B cell (primary cell): Measurements from ENCODE around the gene PGGHG. TPM values are rescaled to one million over a fixed set of nuclear protein-coding genes. Genes with fewer than 3 reads are reported as not detected.

Experiments
- ATAC-seq: fragments of 200-7000 bp; cut with Tn5 transposase; one replicate; pipeline ENCODE4 v1.10.0; 2021; ENCODE audit warnings: low read depth, mild to moderate bottlenecking, moderate number of reproducible peaks, moderate library complexity
- CTCF ChIA-PET: fragments of 350-600 bp; sonication (Branson Sonifier 250); formaldehyde crosslinking; loops from one replicate; lab custom pipeline; 2021; ENCODE audit warnings: antibody characterized with exemption, inconsistent platforms; lab: Charles Lee
- POLR2A ChIA-PET: fragments of 350-600 bp; sonication (Branson Sonifier 250); formaldehyde crosslinking; loops from one replicate; lab custom pipeline; 2021; ENCODE audit warnings: antibody characterized with exemption; lab: Charles Lee
- DNase-seq: peaks from one replicate; pipeline ENCODE4 v3.0.0; 2013
- H2AFZ ChIP-seq: 2 replicates; pipeline ENCODE4 v1.6.1; 2012; ENCODE audit warnings: mild to moderate bottlenecking, low read depth, low read length; ENCODE audit not compliant: insufficient read depth, poor library complexity, severe bottlenecking
- H3K27ac ChIP-seq, 2 donors: 1 replicate in 1 of 2; 2 replicates in 1 of 2; pipeline ENCODE4 v1.5.1; 2012 to 2013; ENCODE audit warnings: low read length in 2 of 2, mild to moderate bottlenecking in 2 of 2, moderate library complexity in 1 of 2
- H3K27me3 ChIP-seq, 4 experiments: fragments of 200-600 bp in 1 of 4; sonication (generic) in 1 of 4; replicated peaks in 1 of 4; 1 replicate in 2 of 4; 2 replicates in 2 of 4; pipeline versions ENCODE4 v1.6.1 to v1.7.0; 2013 to 2016; ENCODE audit warnings: low read length in 3 of 4, mild to moderate bottlenecking in 2 of 4, mixed read lengths in 1 of 4, moderate library complexity in 1 of 4; ENCODE audit not compliant: insufficient read depth in 4 of 4, control insufficient read depth in 3 of 4; ENCODE audit errors: control extremely low read depth in 1 of 4
- H3K36me3 ChIP-seq, 2 experiments: replicated peaks in 1 of 2; 1 replicate in 1 of 2; 2 replicates in 1 of 2; pipeline versions ENCODE4 v1.6.1 to v1.7.1; 2013; ENCODE audit warnings: low read length in 1 of 2; ENCODE audit not compliant: insufficient read depth in 2 of 2, control insufficient read depth in 1 of 2; ENCODE audit errors: control extremely low read depth in 1 of 2, extremely low read depth in 1 of 2
- H3K4me1 ChIP-seq, 2 donors: fragments of 200-600 bp in 1 of 2; sonication (generic) in 1 of 2; 1 replicate in 1 of 2; 2 replicates in 1 of 2; pipeline versions ENCODE4 v1.5.1 to v1.6.1; 2013 to 2017; ENCODE audit warnings: low read length in 2 of 2; ENCODE audit not compliant: control insufficient read depth in 2 of 2, insufficient read depth in 2 of 2
- H3K4me2 ChIP-seq: replicated peaks from 2 replicates; pipeline ENCODE3; 2012; ENCODE audit warnings: mild to moderate bottlenecking, low read depth, low read length; ENCODE audit not compliant: poor library complexity, severe bottlenecking
- H3K4me3 ChIP-seq, 5 experiments: fragments of 200-600 bp in 1 of 5; sonication (generic) in 1 of 5; 1 replicate in 3 of 5; 2 replicates in 2 of 5; pipeline versions ENCODE4 v1.5.1 to v1.7.0; 2011 to 2016; ENCODE audit warnings: low read length in 4 of 5, mild to moderate bottlenecking in 4 of 5, low read depth in 2 of 5, control low read depth in 1 of 5, moderate library complexity in 1 of 5; ENCODE audit not compliant: insufficient read depth in 1 of 5; ENCODE audit errors: control extremely low read depth in 1 of 5, extremely low read depth in 1 of 5
- H3K79me2 ChIP-seq: fragments of 200-600 bp; sonication (generic); one replicate; pipeline ENCODE4 v1.6.0; 2016; ENCODE audit warnings: low read length; ENCODE audit not compliant: control insufficient read depth, insufficient read depth
- H3K9ac ChIP-seq: fragments of 200-600 bp; sonication (generic); 2 replicates; pipeline ENCODE4 v1.6.1; 2017; ENCODE audit warnings: mild to moderate bottlenecking, low read length, moderate library complexity
- H3K9me3 ChIP-seq, 3 donors: one replicate each; pipeline versions ENCODE4 v1.6.1 to v1.7.1; 2013; ENCODE audit warnings: low read length in 2 of 3; ENCODE audit not compliant: control insufficient read depth in 2 of 3, insufficient read depth in 1 of 3; ENCODE audit errors: control extremely low read depth in 1 of 3
- H4K20me1 ChIP-seq: 2 replicates; pipeline ENCODE4 v1.6.0; 2012; ENCODE audit warnings: mild to moderate bottlenecking, low read length; ENCODE audit not compliant: insufficient read depth, control insufficient read depth, poor library complexity, severe bottlenecking
- H3K27ac Mint-ChIP-seq: one replicate; pipeline ENCODE4 v1.8.0; 2021; ENCODE audit warnings: mixed read lengths
- H3K27me3 Mint-ChIP-seq: one replicate; pipeline ENCODE4 v1.8.0; 2021; ENCODE audit warnings: mixed read lengths
- H3K4me1 Mint-ChIP-seq: one replicate; pipeline ENCODE4 v1.8.0; 2021; ENCODE audit warnings: mixed read lengths
- H3K4me3 Mint-ChIP-seq: one replicate; pipeline ENCODE4 v1.8.0; 2021; ENCODE audit warnings: mixed read lengths
- H3K9me3 Mint-ChIP-seq: one replicate; pipeline ENCODE4 v1.8.0; 2022; ENCODE audit warnings: mixed read lengths; ENCODE audit not compliant: insufficient read depth
- CTCF ChIP-seq: fragments of 200-600 bp; IDR thresholded peaks from one replicate; pipeline ENCODE4 v1.8.0; 2022; ENCODE audit warnings: antibody characterized with exemption, mild to moderate bottlenecking
- EZH2 ChIP-seq: IDR thresholded peaks from 2 replicates; pipeline ENCODE4 v1.6.1; 2012; ENCODE audit warnings: borderline replicate concordance, low read depth, mild to moderate bottlenecking, moderate library complexity, low read length; ENCODE audit not compliant: insufficient read depth, poor library complexity, severe bottlenecking
- WGBS: methylation state at CpG from one replicate; pipeline ENCODE4 v1.1.5; 2013; ENCODE audit warnings: missing lambda C conversion rate; ENCODE audit not compliant: insufficient coverage; 5-methylcytosine and 5-hydroxymethylcytosine counted together
- intact Hi-C: fragments of 100-400 bp; cut with micrococcal nuclease; formaldehyde crosslinking; loops from one replicate; pipeline ENCODE4 v1.10.0; 2022
- polyA plus RNA-seq: library from polyadenylated mRNA; depleted of rRNA; stranded (reverse); fragments of >200 nt; gene quantifications from 2 replicates; pipeline ENCODE4 v1.2.3, GENCODE V29; 2012
- total RNA-seq, 2 donors: library from RNA; stranded (reverse); fragments of 120-200 nt in 1 of 2; gene quantifications; 1 replicate in 1 of 2; 2 replicates in 1 of 2; pipeline versions ENCODE4 v1.2.3 to v1.2.4, GENCODE V29; 2013 to 2022

Gene PGGHG
- total and polyA plus RNA-seq, 2 donors (not counting 1 experiment from before 2014, with no cell fraction given), result 159 to 264 TPM

DNA sequence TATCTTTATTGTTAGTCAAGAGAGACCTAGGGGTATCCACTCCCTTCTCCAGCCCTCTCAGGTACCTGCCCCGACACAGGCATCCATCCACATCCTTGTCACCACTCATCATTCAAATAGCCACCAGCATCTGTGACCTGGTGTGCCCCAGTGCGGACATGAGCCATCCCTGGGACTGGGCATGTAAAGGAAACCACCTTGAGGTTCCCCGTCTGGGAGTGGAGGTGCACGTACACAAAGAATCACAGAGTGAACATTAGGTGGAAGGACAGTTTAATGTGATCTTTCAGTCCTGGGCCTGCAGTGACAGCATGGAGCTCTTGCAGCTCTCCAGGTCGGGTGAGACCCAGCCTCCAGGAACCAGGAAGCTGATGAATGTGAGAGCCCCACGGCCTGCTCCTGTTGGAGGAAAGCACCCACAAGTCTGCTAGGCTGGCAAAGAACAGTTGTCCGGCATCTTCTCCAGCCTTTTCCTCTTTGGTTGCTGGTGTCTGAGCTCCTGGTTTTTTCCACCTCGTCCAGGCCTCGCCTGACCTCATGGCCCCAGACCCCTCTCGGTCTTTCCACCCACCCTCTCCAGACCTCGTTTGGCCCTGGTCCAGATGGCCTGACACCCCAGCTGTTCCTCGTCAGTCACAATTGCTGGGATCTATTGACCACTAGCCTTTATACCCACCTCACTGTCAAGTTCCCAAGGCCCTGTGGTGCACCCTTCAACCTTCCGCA, 35.6 kb upstream of the PGGHG start:
- Mint-ChIP-seq H3K27me3 (no peaks in the 10 kb centered on the region), H3K9me3 (no peaks in the 10 kb centered on the region), H3K4me3 (no peak overlapping the region), H3K27ac (no peak overlapping the region), H3K4me1 (peaks cover 23% of the 10 kb centered on the region)
- no peak overlapping the region for H3K4me3 ChIP-seq
- peaks cover 5% of the 10 kb centered on the region for H3K79me2 ChIP-seq
- no peak overlapping the region for H3K27ac ChIP-seq
- H3K36me3 ChIP-seq, result peaks cover 0 to 49% of the 10 kb centered on the region in 2 experiments
- ChIA-PET CTCF (interaction anchor here (0.8 to 6.2 kb wide), 6 partner anchors 12 to 109 kb away, joined by 3 to 82 read pairs (median 37); partner anchors contain the start of gene IFITM2), POLR2A (no interaction called here)
- WGBS, result 96% methylated on average over 13 of the region's 13 CpGs
- H3K4me1 ChIP-seq, result peaks cover 16 to 23% of the 10 kb centered on the region in 2 donors
- no peaks in the 10 kb centered on the region for H3K27me3 ChIP-seq
- no peak overlapping the region for H3K9ac ChIP-seq
- H3K9me3 ChIP-seq, result no peaks in the 10 kb centered on the region
- H2AFZ ChIP-seq, result no peak overlapping the region
- no peak for ATAC-seq
- DNase-seq, result no peak
- no peak overlapping the region for H3K4me2 ChIP-seq
- intact Hi-C loops, result no loop called here
- no peak for TF ChIP-seq CTCF
- TF ChIP-seq EZH2, result no peak
- H4K20me1 ChIP-seq, result no peaks in the 10 kb centered on the region

- Histone ChIP-seq H3K27ac (no peak overlapping the region), H3K4me1 (peaks cover 17 to 24% of the 10 kb centered on the region in 2 donors), H3K4me3 (no peak overlapping the region), H3K9ac (no peak overlapping the region), H3K4me2 (no peak overlapping the region), H3K27me3 (no peaks in the 10 kb centered on the region), H2AFZ (no peak overlapping the region), H4K20me1 (no peaks in the 10 kb centered on the region), H3K9me3 (no peaks in the 10 kb centered on the region), H3K79me2 (peaks cover 3% of the 10 kb centered on the region), H3K36me3 (peaks cover 0 to 44% of the 10 kb centered on the region in 2 experiments)
- CTCF ChIA-PET, result interaction anchor here (2.1 to 6.2 kb wide), 2 partner anchors 15 to 100 kb away, joined by 4 to 82 read pairs; no protein-coding TSS in a partner anchor
- ATAC-seq (no peak), DNase-seq (no peak)
- H3K4me3 Mint-ChIP-seq, result no peak overlapping the region
- 98% methylated on average over 4 of the region's 5 CpGs for WGBS
- POLR2A ChIA-PET, result interaction anchor here (1.6 kb wide), 1 partner anchor 100 kb away, joined by 3 read pairs; no protein-coding TSS in a partner anchor
- no peaks in the 10 kb centered on the region for H3K27me3 Mint-ChIP-seq
- H3K27ac Mint-ChIP-seq, result no peak overlapping the region
- H3K9me3 Mint-ChIP-seq, result no peaks in the 10 kb centered on the region
- peaks cover 25% of the 10 kb centered on the region for H3K4me1 Mint-ChIP-seq
- TF ChIP-seq EZH2 (no peak), CTCF (no peak)
- intact Hi-C loops, result no loop called here
Measured at GRCh38 chr11:253886-254270, 35.0 kb upstream of the PGGHG start.
